DOHH2 (cell line): Measurements from ENCODE around the gene SPNS1.

Experiments used
- H3F3A ChIP-seq: fragments of 200-600 bp; sonication (generic), shearing (Covaris generic); 2 replicates; pipeline ENCODE4 v1.6.0; 2016; ENCODE audit warnings: antibody characterized with exemption, mild to moderate bottlenecking; ENCODE audit not compliant: control insufficient read depth, insufficient read depth
- H3K27ac ChIP-seq: fragments of 200-600 bp; sonication (generic); 2 replicates; pipeline ENCODE4 v1.5.1; 2014; ENCODE audit warnings: low read depth, mild to moderate bottlenecking, low read length, moderate library complexity
- H3K27me3 ChIP-seq: fragments of 200-600 bp; sonication (generic); 2 replicates; pipeline ENCODE4 v1.6.1; 2014; ENCODE audit warnings: mild to moderate bottlenecking, low read length, mixed read lengths; ENCODE audit not compliant: control insufficient read depth
- H3K36me3 ChIP-seq: fragments of 200-600 bp; sonication (generic); 2 replicates; pipeline ENCODE4 v1.6.1; 2014; ENCODE audit warnings: mild to moderate bottlenecking, low read length, moderate library complexity, mixed read lengths; ENCODE audit not compliant: control insufficient read depth
- H3K4me1 ChIP-seq: fragments of 200-600 bp; sonication (generic); 2 replicates; pipeline ENCODE4 v1.6.1; 2014; ENCODE audit warnings: mild to moderate bottlenecking, low read length, mixed read lengths; ENCODE audit not compliant: control insufficient read depth
- H3K4me2 ChIP-seq: fragments of 200-600 bp; sonication (generic); 2 replicates; pipeline ENCODE4 v1.6.0; 2014; ENCODE audit warnings: mild to moderate bottlenecking, low read length, moderate library complexity
- H3K4me3 ChIP-seq: fragments of 200-600 bp; sonication (generic); 2 replicates; pipeline ENCODE4 v1.5.1; 2014; ENCODE audit warnings: mild to moderate bottlenecking, low read length, mixed read lengths
- H3K79me2 ChIP-seq: fragments of 200-600 bp; sonication (generic); 2 replicates; pipeline ENCODE4 v1.6.1; 2014; ENCODE audit warnings: mild to moderate bottlenecking, low read length, mixed read lengths; ENCODE audit not compliant: control insufficient read depth
- H3K9me2 ChIP-seq: fragments of 200-600 bp; sonication (generic); replicated peaks from 2 replicates; pipeline ENCODE4 v1.6.1; 2014; ENCODE audit warnings: mild to moderate bottlenecking, low read length, mixed read lengths; ENCODE audit not compliant: control insufficient read depth
- H3K9me3 ChIP-seq: fragments of 200-600 bp; sonication (generic); 2 replicates; pipeline ENCODE4 v1.6.1; 2014; ENCODE audit warnings: antibody characterized with exemption, low read length, mixed read lengths; ENCODE audit not compliant: control insufficient read depth, insufficient read depth
- H4K20me1 ChIP-seq: fragments of 200-600 bp; sonication (generic); 2 replicates; pipeline ENCODE4 v1.6.0; 2014; ENCODE audit warnings: low read depth, mild to moderate bottlenecking, antibody characterized with exemption, low read length, moderate library complexity; ENCODE audit not compliant: control insufficient read depth, insufficient read depth
- EZH2phosphoT487 ChIP-seq: fragments of 200-600 bp; sonication (generic); IDR thresholded peaks from 2 replicates; pipeline ENCODE4 v1.6.1; 2017; ENCODE audit warnings: borderline replicate concordance, mild to moderate bottlenecking, antibody characterized with exemption, low read length, moderate library complexity, mixed read lengths
- TF ChIP-seq, protein P1 (sequence below): fragments of 200-600 bp; sonication (generic); IDR thresholded peaks from one replicate; pipeline ENCODE4 v1.5.1; 2014; ENCODE audit warnings: antibody characterized with exemption, mild to moderate bottlenecking, low read depth, low read length; ENCODE audit not compliant: poor library complexity, severe bottlenecking

SPNS1 gene

DNA sequence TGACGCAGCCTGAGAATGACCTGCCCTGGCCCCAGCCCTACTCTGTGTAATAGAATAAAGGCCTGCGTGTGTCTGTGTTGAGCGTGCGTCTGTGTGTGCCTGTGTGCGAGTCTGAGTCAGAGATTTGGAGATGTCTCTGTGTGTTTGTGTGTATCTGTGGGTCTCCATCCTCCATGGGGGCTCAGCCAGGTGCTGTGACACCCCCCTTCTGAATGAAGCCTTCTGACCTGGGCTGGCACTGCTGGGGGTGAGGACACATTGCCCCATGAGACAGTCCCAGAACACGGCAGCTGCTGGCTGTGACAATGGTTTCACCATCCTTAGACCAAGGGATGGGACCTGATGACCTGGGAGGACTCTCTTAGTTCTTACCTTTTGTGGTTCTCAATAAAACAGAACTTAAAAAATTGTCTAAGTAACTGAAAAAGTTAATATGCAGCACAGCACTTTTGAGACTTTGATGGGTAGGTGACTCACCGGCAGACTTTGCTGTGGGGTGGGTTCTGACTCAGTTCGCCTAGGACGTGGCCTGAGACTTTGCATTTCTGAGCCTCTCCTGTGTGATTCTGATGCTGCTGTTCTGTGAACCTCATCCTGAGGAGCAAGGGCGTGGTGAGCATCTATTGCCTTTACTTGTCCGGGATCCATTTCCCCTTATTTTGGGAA is 15.9 kb downstream of the SPNS1 start:
- no peak overlapping the region for H3K27ac ChIP-seq
- no peaks in the 10 kb centered on the region for H3K9me3 ChIP-seq
- TF ChIP-seq, protein P1, sequence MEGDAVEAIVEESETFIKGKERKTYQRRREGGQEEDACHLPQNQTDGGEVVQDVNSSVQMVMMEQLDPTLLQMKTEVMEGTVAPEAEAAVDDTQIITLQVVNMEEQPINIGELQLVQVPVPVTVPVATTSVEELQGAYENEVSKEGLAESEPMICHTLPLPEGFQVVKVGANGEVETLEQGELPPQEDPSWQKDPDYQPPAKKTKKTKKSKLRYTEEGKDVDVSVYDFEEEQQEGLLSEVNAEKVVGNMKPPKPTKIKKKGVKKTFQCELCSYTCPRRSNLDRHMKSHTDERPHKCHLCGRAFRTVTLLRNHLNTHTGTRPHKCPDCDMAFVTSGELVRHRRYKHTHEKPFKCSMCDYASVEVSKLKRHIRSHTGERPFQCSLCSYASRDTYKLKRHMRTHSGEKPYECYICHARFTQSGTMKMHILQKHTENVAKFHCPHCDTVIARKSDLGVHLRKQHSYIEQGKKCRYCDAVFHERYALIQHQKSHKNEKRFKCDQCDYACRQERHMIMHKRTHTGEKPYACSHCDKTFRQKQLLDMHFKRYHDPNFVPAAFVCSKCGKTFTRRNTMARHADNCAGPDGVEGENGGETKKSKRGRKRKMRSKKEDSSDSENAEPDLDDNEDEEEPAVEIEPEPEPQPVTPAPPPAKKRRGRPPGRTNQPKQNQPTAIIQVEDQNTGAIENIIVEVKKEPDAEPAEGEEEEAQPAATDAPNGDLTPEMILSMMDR = no peak
- no peak for TF ChIP-seq EZH2phosphoT487
- no peaks in the 10 kb centered on the region for H3K27me3 ChIP-seq
- H4K20me1 ChIP-seq = no peaks in the 10 kb centered on the region
- H3K9me2 ChIP-seq = no peaks in the 10 kb centered on the region
- H3K36me3 ChIP-seq = no peaks in the 10 kb centered on the region
- H3F3A ChIP-seq = no peaks in the 10 kb centered on the region
- H3K4me2 ChIP-seq = no peak overlapping the region
- H3K4me1 ChIP-seq = peaks cover 2% of the 10 kb centered on the region
- no peak overlapping the region for H3K4me3 ChIP-seq
- no peaks in the 10 kb centered on the region for H3K79me2 ChIP-seq

DNA sequence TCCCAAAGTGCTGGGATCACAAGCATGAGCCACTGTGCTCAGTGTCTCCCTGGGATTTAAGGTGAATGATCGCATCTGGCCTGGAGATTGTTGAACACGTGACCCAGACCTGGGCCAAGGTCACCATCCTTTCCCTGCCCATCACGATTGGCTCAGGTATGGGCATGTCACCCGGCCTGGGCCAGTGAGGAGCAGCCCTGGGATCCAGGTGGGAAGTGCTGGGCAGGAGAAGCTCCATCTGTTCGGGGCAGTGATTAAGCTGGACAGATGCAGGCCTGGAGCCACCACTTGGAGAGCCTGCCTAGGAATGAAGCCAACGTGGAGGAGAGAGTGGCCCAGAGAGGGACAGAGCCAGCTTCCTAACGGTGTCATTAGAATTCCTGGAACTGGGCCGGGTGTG is 17.1 kb downstream of the SPNS1 start:
- Histone ChIP-seq H3F3A (no peaks in the 10 kb centered on the region), H3K9me2 (no peaks in the 10 kb centered on the region), H3K27me3 (no peaks in the 10 kb centered on the region), H3K4me2 (no peak overlapping the region), H3K4me1 (no peaks in the 10 kb centered on the region), H3K4me3 (no peak overlapping the region), H3K36me3 (no peaks in the 10 kb centered on the region), H3K27ac (no peak overlapping the region), H4K20me1 (no peaks in the 10 kb centered on the region), H3K9me3 (no peaks in the 10 kb centered on the region), H3K79me2 (no peaks in the 10 kb centered on the region)
- TF ChIP-seq, protein P1 = no peak

DNA sequence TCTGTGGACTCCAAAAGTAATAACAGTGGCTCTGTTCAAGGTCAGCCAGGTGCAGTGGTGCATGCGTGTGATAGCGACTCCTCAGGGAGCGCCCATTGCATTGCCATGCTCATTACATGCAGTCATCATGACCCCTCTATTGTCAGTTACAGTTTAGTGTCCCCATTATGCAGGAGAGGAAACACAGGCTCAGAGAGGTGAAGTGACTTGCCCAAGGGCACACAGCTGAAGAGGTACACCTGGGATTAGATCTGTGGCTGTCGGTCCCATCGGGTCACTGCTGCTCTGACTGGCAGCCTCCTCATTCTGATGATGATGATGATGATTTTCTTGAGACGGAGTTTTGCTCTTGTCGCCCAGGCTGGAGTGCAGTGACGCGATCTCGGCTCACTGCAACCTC is 17.9 kb downstream of the SPNS1 start:
- no peak overlapping the region for H3K4me2 ChIP-seq
- H3K4me1 ChIP-seq = no peaks in the 10 kb centered on the region
- H3F3A ChIP-seq = no peaks in the 10 kb centered on the region
- no peak overlapping the region for H3K4me3 ChIP-seq
- no peaks in the 10 kb centered on the region for H3K36me3 ChIP-seq
- TF ChIP-seq, protein P1 = no peak
- TF ChIP-seq EZH2phosphoT487 = no peak
- no peak overlapping the region for H3K27ac ChIP-seq
- H3K79me2 ChIP-seq = no peaks in the 10 kb centered on the region
- no peaks in the 10 kb centered on the region for H4K20me1 ChIP-seq
- H3K9me3 ChIP-seq = no peaks in the 10 kb centered on the region
- H3K27me3 ChIP-seq = no peaks in the 10 kb centered on the region
- H3K9me2 ChIP-seq = no peaks in the 10 kb centered on the region

DNA sequence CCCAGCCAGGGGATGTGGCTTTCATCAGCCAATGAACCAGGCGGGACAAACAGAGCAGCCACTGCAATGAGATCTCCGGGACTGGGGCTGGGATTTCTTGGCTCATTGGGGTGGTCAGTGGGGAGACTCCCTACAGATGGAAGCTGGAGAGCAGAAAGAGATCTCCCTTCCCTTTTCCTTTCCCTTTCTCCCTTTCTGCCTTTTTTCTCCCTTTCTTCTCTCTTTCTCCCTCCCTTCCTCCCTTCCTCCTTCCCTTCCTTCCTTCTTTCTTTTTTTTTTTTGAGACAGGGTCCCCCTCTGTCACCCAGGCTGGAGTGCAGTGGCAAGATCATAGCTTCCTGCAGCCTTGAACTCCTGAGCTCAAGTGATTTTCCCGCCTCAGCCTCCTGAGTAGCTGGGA is 24.3 kb downstream of the SPNS1 start:
- Histone ChIP-seq H3F3A (no peaks in the 10 kb centered on the region), H3K9me2 (no peaks in the 10 kb centered on the region), H4K20me1 (no peaks in the 10 kb centered on the region)

More for the DNA sequence above, 24.3 kb downstream of the SPNS1 start:
- H3K4me1 ChIP-seq = peaks cover 5% of the 10 kb centered on the region; the same call in 1 of the 2 replicates
- no peaks in the 10 kb centered on the region for H3K79me2 ChIP-seq
- no peak for TF ChIP-seq EZH2phosphoT487
- TF ChIP-seq, protein P1 = no peak
- no peaks in the 10 kb centered on the region for H3K9me3 ChIP-seq
- H3K27me3 ChIP-seq = no peaks in the 10 kb centered on the region; the same call in 1 of the 2 replicates
- H3K4me3 ChIP-seq = no peak overlapping the region
- no peak overlapping the region for H3K4me2 ChIP-seq
- no peaks in the 10 kb centered on the region for H3K36me3 ChIP-seq
- no peak overlapping the region for H3K27ac ChIP-seq
